A549 treated with Mapracorat at 1 μM for 4 hours (cell line): ENCODE measurements around the gene ASH1L. TPM values are rescaled to one million over a fixed set of nuclear protein-coding genes. Genes with fewer than 3 reads are reported as not detected.

ENCODE experiments used
- total RNA-seq: library from RNA; stranded (reverse); fragments of 200-300 nt; extraction: Qiagen RNA extraction; gene quantifications from 5 replicates; pipeline ENCODE4 v1.2.3, GENCODE V29; 2022

Gene ASH1L
- total RNA-seq, result 8.1 to 11.5 TPM (median 10.5 TPM) in 5 replicates

GRCh38 chr1:155562581-155563376, at the start of gene ASH1L:
ASH1L (minus strand) TSS chr1:155562803; CDS start chr1:155521519, 41,284 bp downstream.

GRCh38 chr1:155609515-155610256, 47.1 kb upstream of the ASH1L start, which contains the start of gene MSTO1:
MSTO1 (plus strand) TSS chr1:155610218; CDS start chr1:155610249, 31 bp downstream.

GRCh38 chr1:155320661-155321617, 241.7 kb downstream of the ASH1L start, which contains the start of gene RUSC1:
RUSC1 (plus strand) TSS chr1:155320894; CDS start chr1:155321774, 880 bp downstream.

GRCh38 chr1:155308493-155309422, 253.8 kb downstream of the ASH1L start, which contains the start of gene FDPS:
FDPS (plus strand) TSS chr1:155308866; CDS start chr1:155309790, 924 bp downstream.

GRCh38 chr1:155301342-155301841, 261.2 kb downstream of the ASH1L start, which contains the start of gene PKLR:
PKLR (minus strand) TSS chr1:155301438; CDS start chr1:155301395, 43 bp downstream.

Other genes starting within 250 kb of the ASH1L start
- gene RUSC1, start 241.9 kb downstream of the ASH1L start, total RNA-seq, result 39.0 to 57.4 TPM (median 54.8 TPM) in 5 replicates
- gene MSTO1, start 47.4 kb upstream of the ASH1L start, total RNA-seq, result 37.4 to 44.1 TPM (median 40.7 TPM) in 5 replicates
- gene YY1AP1, start 126.0 kb upstream of the ASH1L start, total RNA-seq, result 42.0 to 48.1 TPM (median 44.1 TPM) in 5 replicates
- gene DAP3, start 126.3 kb upstream of the ASH1L start, total RNA-seq, result 111 to 152 TPM (median 116 TPM) in 5 replicates